Colonic mucosa (tissue), 4 donors: ENCODE data around the gene DOCK8. TPM values are rescaled to one million over a fixed set of nuclear protein-coding genes. Genes with fewer than 3 reads are reported as not detected.

Experiments
- DNase-seq: peaks from one replicate; pipeline ENCODE4 v3.0.0-alpha.2; 2020
- H3K27ac ChIP-seq: fragments of 200-600 bp; one replicate; pipeline ENCODE4 v1.8.0; 2021
- H3K27me3 ChIP-seq: fragments of 200-600 bp; one replicate; pipeline ENCODE4 v1.8.0; 2021
- H3K36me3 ChIP-seq: fragments of 200-600 bp; one replicate; pipeline ENCODE4 v1.8.0; 2021
- H3K4me1 ChIP-seq: fragments of 200-600 bp; one replicate; pipeline ENCODE4 v1.8.0; 2021; ENCODE audit warnings: mild to moderate bottlenecking
- H3K4me3 ChIP-seq: fragments of 200-600 bp; one replicate; pipeline ENCODE4 v1.8.0; 2021
- H3K9ac ChIP-seq, 2 donors: one replicate each; pipeline ENCODE4 v1.7.0; 2013; ENCODE audit warnings: control low read depth in 2 of 2, low read depth in 2 of 2, low read length in 2 of 2
- H3K9me3 ChIP-seq: fragments of 200-600 bp; one replicate; pipeline ENCODE4 v1.8.0; 2021
- intact Hi-C: fragments of 100-400 bp; cut with DNase I; formaldehyde crosslinking; loops from one replicate; pipeline ENCODE4 v1.14.1; 2022
- total RNA-seq, 2 donors: library from RNA; stranded (reverse); fragmentation: NEBNext Ultra II Directional in 1 of 2; extraction: Animal tissue kit (Norgen Biotek cat#: 25700) in 1 of 2; gene quantifications; one replicate each; pipeline ENCODE4 v1.2.1, GENCODE V29; 2021
- TF ChIP-seq, protein P1 (sequence below): fragments of 200-600 bp; IDR thresholded peaks from one replicate; pipeline ENCODE4 v1.8.0; 2022; ENCODE audit warnings: antibody characterized with exemption, mild to moderate bottlenecking
- donor health status: healthy.
- donor health status: DM: no; HTN: no; CAD: no.
- donor health status: DM: no; HTN: no; CAD: no.

DOCK8 gene
- total RNA-seq, 2 donors from 2014 or later = 5.8 to 7.1 TPM

GRCh38 chr9:268616-269015 is 54.0 kb downstream of the DOCK8 start:
- Histone ChIP-seq H3K4me3 (no peak overlapping the region), H3K36me3 (no peaks in the 10 kb centered on the region), H3K4me1 (no peaks in the 10 kb centered on the region), H3K27me3 (no peaks in the 10 kb centered on the region), H3K9me3 (no peaks in the 10 kb centered on the region), H3K9ac (no peak overlapping the region), H3K27ac (no peak overlapping the region)
- TF ChIP-seq, protein P1, sequence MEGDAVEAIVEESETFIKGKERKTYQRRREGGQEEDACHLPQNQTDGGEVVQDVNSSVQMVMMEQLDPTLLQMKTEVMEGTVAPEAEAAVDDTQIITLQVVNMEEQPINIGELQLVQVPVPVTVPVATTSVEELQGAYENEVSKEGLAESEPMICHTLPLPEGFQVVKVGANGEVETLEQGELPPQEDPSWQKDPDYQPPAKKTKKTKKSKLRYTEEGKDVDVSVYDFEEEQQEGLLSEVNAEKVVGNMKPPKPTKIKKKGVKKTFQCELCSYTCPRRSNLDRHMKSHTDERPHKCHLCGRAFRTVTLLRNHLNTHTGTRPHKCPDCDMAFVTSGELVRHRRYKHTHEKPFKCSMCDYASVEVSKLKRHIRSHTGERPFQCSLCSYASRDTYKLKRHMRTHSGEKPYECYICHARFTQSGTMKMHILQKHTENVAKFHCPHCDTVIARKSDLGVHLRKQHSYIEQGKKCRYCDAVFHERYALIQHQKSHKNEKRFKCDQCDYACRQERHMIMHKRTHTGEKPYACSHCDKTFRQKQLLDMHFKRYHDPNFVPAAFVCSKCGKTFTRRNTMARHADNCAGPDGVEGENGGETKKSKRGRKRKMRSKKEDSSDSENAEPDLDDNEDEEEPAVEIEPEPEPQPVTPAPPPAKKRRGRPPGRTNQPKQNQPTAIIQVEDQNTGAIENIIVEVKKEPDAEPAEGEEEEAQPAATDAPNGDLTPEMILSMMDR = no peak
- intact Hi-C loops = no loop called here
- no peak for DNase-seq

GRCh38 chr9:269081-269711 is 54.5 kb downstream of the DOCK8 start:
- Histone ChIP-seq H3K4me1 (no peaks in the 10 kb centered on the region), H3K4me3 (no peak overlapping the region), H3K27me3 (no peaks in the 10 kb centered on the region), H3K36me3 (no peaks in the 10 kb centered on the region), H3K27ac (no peak overlapping the region), H3K9me3 (no peaks in the 10 kb centered on the region), H3K9ac (no peak overlapping the region)
- intact Hi-C loops = no loop called here
- no peak for DNase-seq
- TF ChIP-seq, protein P1 = no peak

- H3K4me3 ChIP-seq = no peak overlapping the region
- DNase-seq = no peak
- intact Hi-C loops = no loop called here
- no peaks in the 10 kb centered on the region for H3K4me1 ChIP-seq
- H3K27me3 ChIP-seq = no peaks in the 10 kb centered on the region
- H3K36me3 ChIP-seq = no peaks in the 10 kb centered on the region
- no peak overlapping the region for H3K27ac ChIP-seq
- TF ChIP-seq, protein P1 = no peak
- no peak overlapping the region for H3K9ac ChIP-seq
- no peaks in the 10 kb centered on the region for H3K9me3 ChIP-seq
Observed at GRCh38 chr9:270657-271237, 56.1 kb downstream of the DOCK8 start.

- no peak overlapping the region for H3K9ac ChIP-seq
- no peak overlapping the region for H3K4me3 ChIP-seq
- TF ChIP-seq, protein P1 = no peak
Observed at GRCh38 chr9:272251-273213, 57.9 kb downstream of the DOCK8 start.

DNA sequence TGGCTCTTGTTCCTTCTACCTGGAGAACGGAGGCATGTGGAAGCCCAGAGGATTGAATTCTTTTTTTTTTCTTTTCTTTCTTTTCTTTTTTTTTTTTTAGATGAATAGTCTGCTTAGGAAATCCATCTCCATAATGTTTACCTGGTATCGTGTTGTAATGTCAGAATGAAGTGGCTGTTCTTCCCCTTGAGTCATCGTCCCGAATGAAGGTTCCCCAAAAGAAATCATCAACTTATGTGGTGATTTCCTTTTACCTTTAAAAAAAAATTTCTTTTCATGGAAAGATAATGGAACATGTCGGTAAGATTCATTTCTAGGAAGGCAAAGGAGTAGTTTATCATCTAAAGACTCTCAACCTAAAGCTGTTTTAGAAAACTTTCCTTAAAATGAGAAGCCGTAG is 59.7 kb downstream of the DOCK8 start:
- H3K36me3 ChIP-seq = no peaks in the 10 kb centered on the region
- no peak overlapping the region for H3K9ac ChIP-seq
- no peaks in the 10 kb centered on the region for H3K4me1 ChIP-seq
- no peaks in the 10 kb centered on the region for H3K9me3 ChIP-seq
- H3K27me3 ChIP-seq = no peaks in the 10 kb centered on the region
- TF ChIP-seq, protein P1 = no peak
- no peak overlapping the region for H3K27ac ChIP-seq
- intact Hi-C loops = no loop called here
- DNase-seq = no peak
- no peak overlapping the region for H3K4me3 ChIP-seq

More at GRCh38 chr9:272251-273213, 57.9 kb downstream of the DOCK8 start:
- H3K4me1 ChIP-seq = no peaks in the 10 kb centered on the region
- intact Hi-C loops = no loop called here
- H3K27me3 ChIP-seq = no peaks in the 10 kb centered on the region
- peak; percentile 40 for DNase-seq
- no peaks in the 10 kb centered on the region for H3K36me3 ChIP-seq
- peak overlapping the region; percentile 53 for H3K27ac ChIP-seq
- no peaks in the 10 kb centered on the region for H3K9me3 ChIP-seq
